Lower leg skin (tissue), 3 donors: ENCODE measurements around the gene CCND2.

ENCODE experiments used
- POLR2A ChIP-seq, 2 donors: fragments of 450-650 bp; IDR thresholded peaks; one replicate each; pipeline ENCODE4 v1.6.1; 2016 to 2017; ENCODE audit warnings: antibody characterized with exemption in 2 of 2, mild to moderate bottlenecking in 1 of 2, moderate library complexity in 1 of 2
- TF ChIP-seq, protein P1 (sequence below), 3 donors: fragments of 450-650 bp; IDR thresholded peaks; one replicate each; pipeline ENCODE4 v1.5.1; 2016; ENCODE audit warnings: antibody characterized with exemption in 3 of 3, mild to moderate bottlenecking in 3 of 3, moderate library complexity in 2 of 3

DNA sequence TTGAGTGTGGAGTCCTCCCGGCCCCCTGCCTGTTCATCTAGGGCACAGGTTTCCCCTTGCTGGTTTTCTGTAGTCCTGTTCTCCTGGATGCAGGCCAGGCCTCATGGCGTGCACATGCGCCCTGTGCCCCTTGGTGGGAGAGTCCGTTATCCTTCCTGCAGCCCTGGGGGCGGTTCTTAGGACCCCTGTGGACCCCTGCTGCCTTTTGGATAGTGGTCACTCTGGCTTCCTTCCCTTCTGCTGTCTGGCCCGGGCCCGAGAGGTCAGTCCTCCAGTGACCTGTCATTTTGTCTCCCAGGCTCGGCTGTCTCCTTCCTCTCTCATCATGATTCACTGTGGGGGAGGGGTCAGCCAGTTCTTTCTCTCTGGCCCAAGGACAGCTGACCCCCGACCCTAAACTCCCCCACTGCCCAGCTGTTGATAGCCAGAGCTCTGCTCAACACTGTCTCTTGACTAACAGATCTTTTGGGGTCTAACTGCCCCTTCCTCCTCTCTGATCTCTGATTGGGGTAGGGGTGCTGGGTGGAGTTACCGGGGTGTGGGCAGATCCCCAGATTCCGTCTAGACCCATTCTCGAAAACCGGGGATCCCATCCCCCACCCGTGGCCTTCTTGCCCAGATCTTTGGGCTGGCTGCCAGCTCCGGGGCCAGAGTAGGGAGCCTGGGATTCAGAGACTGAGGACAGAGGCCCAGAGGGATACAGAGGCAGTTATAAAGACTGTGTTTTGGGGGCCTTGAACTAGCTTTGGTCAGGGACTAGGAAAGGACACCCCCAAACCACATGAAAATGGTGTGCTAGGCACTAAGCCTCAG lies 7.0 kb downstream of the CCND2 start:
- TF ChIP-seq, protein P1, sequence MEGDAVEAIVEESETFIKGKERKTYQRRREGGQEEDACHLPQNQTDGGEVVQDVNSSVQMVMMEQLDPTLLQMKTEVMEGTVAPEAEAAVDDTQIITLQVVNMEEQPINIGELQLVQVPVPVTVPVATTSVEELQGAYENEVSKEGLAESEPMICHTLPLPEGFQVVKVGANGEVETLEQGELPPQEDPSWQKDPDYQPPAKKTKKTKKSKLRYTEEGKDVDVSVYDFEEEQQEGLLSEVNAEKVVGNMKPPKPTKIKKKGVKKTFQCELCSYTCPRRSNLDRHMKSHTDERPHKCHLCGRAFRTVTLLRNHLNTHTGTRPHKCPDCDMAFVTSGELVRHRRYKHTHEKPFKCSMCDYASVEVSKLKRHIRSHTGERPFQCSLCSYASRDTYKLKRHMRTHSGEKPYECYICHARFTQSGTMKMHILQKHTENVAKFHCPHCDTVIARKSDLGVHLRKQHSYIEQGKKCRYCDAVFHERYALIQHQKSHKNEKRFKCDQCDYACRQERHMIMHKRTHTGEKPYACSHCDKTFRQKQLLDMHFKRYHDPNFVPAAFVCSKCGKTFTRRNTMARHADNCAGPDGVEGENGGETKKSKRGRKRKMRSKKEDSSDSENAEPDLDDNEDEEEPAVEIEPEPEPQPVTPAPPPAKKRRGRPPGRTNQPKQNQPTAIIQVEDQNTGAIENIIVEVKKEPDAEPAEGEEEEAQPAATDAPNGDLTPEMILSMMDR (IDR thresholded peaks at IDR 0.05) = no peak
- no peak for TF ChIP-seq POLR2A (IDR thresholded peaks at IDR 0.05)
